ENCODE results near the gene DYNC2H1.

- TF ChIP-seq ZNF317 (CRISPR knock-in tag; IDR thresholded peaks at IDR 0.05; ENCODE audit: borderline replicate concordance, low read depth) (no peak), CTCF (IDR thresholded peaks at IDR 0.05) (no peak), USF1 (CRISPR knock-in tag; IDR thresholded peaks at IDR 0.05) (no peak), RELA (CRISPR knock-in tag; IDR thresholded peaks at IDR 0.05; ENCODE audit: borderline replicate concordance) (no peak)
Observed at GRCh38 chr11:103397369-103397768, 288.1 kb downstream of the DYNC2H1 start.

Data from WTC11 (cell line).